ENCODE results near the gene NAT9.

Gene NAT9

GRCh38 chr17:74776044-74776962 is at the start of gene NAT9:
TSS of gene NAT9 (minus strand) at chr17:74776345. CDS start at chr17:74775698, 647 bp downstream.
- DNase-seq (ENCODE audit: low read depth): peak; percentile 83

DNA sequence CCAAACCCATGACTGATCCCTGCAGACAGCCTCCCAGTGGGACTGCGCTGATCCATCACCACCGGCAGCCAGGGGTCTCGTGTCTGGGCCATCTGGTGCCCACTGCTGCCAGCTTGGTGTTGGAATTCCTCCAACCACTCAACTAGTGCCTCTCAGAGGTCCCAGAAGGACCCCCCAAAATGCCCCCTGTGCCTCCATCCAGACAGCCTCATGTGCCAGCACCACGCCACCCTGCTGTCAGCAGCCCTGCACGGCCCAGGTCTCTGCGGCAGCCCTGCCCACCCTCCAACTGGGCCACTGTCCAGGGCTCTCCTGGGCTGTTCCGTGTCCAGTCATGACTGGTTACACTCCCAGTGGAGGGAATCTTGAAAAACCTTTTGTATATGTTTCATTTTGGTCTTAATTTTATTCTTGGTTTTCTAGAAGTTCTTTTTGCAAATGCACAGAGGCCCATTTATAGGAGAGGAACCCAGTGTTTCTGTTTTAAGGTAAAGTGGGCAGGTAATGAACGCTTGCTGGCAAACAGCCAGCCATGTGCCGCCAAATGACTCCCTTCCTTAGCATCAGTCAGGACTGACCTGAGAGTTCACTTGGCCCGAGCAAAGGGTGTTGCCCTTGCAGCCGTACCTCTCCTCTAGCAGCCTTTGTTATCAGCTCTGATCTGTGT is 48.9 kb upstream of the NAT9 start:
- DNase-seq (ENCODE audit: low read depth): no peak

GRCh38 chr17:74822939-74823367 is 46.8 kb upstream of the NAT9 start:
- DNase-seq (ENCODE audit: low read depth): no peak

GRCh38 chr17:74822335-74822938 is 46.3 kb upstream of the NAT9 start:
- no peak for DNase-seq (ENCODE audit: low read depth)

DNA sequence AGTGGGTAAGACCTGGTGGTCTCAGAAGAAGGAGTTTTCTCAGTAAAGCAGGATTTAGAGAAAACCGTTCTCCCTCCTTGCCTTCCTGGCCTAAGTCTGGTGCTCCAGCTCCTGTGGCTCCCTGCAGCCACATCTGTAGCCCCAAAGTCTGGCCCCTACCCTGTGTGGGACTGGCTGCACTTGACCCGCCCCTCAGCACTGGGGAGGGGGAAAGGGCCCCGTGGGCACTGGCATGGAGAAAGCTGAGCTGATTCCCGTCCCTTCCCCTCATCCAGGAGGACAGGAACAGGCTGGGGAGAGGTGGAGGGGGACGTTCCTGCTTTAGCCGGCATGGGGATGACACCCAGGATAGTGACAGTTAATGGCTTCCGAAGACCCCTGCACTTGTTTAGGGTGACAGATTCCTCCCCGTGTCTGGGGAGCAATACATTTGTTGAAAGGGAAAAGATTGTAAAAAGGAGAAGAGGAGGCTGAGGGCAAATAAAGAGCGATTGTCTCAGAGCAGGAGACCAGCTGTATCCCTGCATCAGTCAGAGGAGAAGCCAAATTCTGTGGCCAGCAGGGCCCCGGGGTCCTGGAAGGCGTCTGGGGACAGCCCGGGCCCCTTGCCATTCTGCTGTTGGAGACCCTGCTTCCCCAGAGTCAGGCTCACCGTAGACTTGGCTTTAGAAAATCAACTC is 45.6 kb upstream of the NAT9 start:
- DNase-seq (ENCODE audit: low read depth): no peak

- DNase-seq (ENCODE audit: low read depth): no peak
These were observed 43.8 kb upstream of the NAT9 start for GRCh38 chr17:74819801-74820436.

DNA sequence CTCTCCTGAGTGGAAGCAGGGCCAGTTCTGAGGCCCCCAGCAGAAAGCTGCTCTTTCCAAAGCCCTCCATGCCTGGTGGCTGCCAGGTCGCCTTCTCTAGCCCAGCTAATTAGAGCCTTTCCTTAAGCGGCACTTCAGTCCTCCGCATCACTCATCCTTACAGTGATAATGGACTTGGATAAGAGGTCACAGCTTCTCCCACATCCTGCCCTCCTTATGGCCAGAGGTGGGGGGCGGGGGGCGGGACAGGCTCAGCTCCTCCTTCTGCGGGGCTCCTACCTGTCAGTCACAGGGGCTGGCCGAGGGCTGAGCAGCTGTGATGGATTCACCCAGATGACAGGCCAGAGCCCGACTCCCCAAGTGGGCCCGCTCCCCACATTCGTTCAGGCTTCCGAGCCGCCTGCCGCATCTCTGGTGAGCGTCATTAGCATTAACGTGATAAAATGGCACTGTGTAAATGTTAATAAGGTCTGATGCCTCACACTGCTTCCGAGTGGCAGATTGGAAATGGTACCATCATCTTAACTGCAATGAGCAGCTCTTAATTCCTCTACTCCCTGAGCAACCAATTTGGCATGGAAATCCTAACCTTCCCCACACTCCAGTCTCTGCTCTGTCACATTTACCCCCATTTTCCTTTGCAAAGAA is 42.3 kb upstream of the NAT9 start:
- DNase-seq (ENCODE audit: low read depth): no peak

GRCh38 chr17:74816905-74817620 is 40.9 kb upstream of the NAT9 start:
- DNase-seq (ENCODE audit: low read depth): no peak

- DNase-seq (ENCODE audit: low read depth): no peak
These were observed 39.6 kb upstream of the NAT9 start for GRCh38 chr17:74815550-74816370.

- no peak for DNase-seq (ENCODE audit: low read depth)
These were observed 38.9 kb upstream of the NAT9 start for GRCh38 chr17:74815067-74815466.

- no peak for DNase-seq (ENCODE audit: low read depth)
These were observed 38.3 kb upstream of the NAT9 start for GRCh38 chr17:74814453-74814852.

DNA sequence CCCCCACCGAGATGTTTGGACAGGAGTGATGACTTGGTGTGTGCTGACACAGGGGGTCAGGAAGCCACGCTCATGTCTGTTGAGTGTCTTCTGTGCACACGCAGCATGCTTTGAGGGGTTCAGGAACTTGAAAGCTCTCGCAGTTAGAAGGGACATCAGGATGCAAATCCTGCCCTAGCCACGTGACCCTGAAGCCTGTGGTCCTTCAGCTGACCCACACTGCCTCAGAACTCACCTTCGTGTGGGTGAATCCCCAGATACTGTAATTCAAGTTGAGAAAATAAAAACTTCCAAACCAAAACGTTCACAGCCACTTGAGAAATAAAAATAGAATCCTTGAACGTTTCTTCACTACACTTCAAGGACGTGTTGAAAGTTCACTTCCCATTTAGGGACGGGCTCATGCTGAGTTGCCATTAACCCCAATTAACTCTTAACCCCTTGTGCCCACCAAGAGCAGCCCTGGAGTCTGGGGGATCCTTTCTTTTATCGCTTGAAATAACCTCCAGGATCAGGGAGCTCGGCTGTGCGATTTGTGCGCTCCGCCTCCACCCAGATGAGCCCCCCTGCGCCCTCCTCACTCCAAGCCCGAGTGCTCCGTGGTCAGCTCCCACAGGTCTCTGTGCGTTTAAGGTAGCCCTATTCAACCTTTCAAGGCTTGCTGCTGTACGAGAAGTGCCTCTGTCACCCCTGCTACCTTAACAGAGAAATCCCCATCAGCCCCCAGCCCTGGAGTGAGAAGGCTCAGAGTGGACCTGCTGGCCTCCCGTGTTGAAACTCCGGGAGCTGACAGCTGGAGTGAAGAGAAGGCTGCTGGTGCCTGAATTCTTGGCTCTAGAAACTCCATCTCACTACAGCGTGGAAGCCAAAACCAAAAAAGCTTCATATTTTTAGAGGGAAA is 36.2 kb upstream of the NAT9 start:
- DNase-seq (ENCODE audit: low read depth): no peak

DNA sequence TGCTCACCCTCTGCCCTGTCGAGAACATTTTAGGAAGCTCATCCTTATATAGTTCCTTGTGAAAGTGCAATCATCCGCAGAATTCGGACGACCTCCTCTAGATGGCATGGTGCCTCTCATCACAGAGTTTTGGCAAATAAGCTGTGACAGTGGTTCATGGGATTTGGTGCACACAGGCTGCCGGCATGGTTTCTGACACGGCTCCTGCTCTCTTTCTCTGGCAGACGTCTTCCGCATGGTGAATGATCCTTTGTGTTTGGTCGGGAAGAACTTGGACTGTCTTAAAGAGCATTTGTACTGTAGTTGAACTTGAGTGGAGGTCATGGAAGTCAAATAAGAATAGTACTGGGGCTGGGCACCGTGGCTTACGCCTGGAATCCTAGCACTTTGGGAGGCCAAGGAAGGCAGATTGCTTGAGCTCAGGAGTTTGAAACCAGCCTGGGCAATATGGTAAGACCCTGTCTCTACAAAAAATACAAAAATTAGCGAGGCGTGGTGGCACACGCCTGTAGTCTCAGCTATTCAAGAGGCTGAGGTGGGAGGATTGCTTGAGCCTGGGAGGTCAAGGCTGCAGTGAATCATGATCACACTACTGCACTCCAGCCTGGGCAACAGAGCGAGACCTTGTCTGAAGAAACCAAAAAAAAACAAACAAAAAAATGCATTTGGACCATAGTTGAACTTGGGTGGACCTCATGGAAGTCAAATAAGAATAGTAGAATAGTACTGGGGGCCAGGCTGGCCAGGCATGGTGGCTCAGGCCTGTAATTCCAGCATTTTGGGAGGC is 34.7 kb upstream of the NAT9 start:
- no peak for DNase-seq (ENCODE audit: low read depth)

GRCh38 chr17:74808714-74809430 is 32.7 kb upstream of the NAT9 start:
- no peak for DNase-seq (ENCODE audit: low read depth)

DNA sequence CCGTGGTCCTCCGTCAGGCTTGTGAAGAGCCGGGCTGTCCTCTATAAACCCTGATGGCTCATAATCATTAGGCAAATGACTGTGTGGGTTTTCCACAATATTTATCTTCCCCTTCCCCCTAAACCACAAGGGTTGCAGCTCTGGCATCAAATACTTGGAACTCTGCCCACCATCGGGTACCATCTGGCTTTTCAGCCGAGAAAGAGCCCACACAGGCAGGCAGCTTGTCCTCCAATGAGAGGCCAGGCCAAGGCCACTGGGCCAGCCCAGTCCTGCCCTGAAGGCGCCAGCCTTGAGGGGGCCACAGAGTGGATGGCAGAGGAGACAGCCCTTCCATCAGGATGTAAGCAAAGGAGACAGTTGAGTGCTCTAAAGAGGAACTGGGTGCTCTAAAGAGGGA is 31.8 kb upstream of the NAT9 start:
- DNase-seq (ENCODE audit: low read depth): no peak

DNA sequence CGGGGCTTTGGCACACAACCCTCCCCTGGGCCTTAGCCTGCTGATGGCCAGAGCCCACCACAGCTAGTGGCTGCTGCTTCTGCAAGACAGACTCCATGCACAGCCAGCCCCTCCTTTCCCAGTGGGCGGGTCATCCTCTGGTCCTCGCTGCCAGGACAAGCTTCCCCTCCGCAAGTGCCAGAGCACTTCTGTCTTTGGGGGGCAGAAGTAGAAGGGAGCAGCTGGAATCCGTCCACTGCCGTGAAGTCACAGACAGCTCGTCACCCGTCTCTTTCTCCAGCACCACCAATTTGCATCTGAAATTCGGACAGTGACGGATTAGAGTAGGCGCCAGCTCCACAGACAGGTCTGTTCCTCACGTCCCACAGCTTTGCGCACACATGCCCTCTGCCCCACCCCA is 31.3 kb upstream of the NAT9 start:
- DNase-seq (ENCODE audit: low read depth): no peak

- no peak for DNase-seq (ENCODE audit: low read depth)
These were observed 30.2 kb upstream of the NAT9 start for GRCh38 chr17:74806334-74806733.
